COR-L47 (cell line): Measurements from ENCODE around the gene FBXO40.
"Not testable (repeated sequence)": the region's sequence is repeated elsewhere in the genome, so short reads cannot be mapped to it uniquely, and the experiment has no call there.

Experiments
- DNase-seq: peaks from one replicate; lab custom pipeline; 2025; lab: John Stamatoyannopoulos, UW

FBXO40 gene

GRCh38 chr3:121592856-121593702 lies at the start of gene FBXO40:
Gene FBXO40, plus strand, starts transcription at chr3:121593379. Its CDS starts 27,197 bp downstream, at chr3:121620576.
- peak; percentile 78 for DNase-seq

GRCh38 chr3:121545049-121545573 lies 48.1 kb upstream of the FBXO40 start:
- DNase-seq, result no peak

GRCh38 chr3:121545574-121546455 lies 47.4 kb upstream of the FBXO40 start, which contains the start of gene POLQ:
Gene POLQ, minus strand, starts transcription at chr3:121545988. Its CDS starts 111 bp downstream, at chr3:121545877.
- DNase-seq, result peak; percentile 96

- DNase-seq, result no peak
Measured at GRCh38 chr3:121552379-121552778, 40.8 kb upstream of the FBXO40 start.

GRCh38 chr3:121552797-121553196 lies 40.4 kb upstream of the FBXO40 start:
- DNase-seq, result no peak

GRCh38 chr3:121557426-121557934 lies 35.7 kb upstream of the FBXO40 start:
- DNase-seq, result no peak

- no peak for DNase-seq
Measured at GRCh38 chr3:121562148-121562547, 31.0 kb upstream of the FBXO40 start.

GRCh38 chr3:121566773-121567172 lies 26.4 kb upstream of the FBXO40 start:
- DNase-seq, result no peak

GRCh38 chr3:121567649-121568048 lies 25.5 kb upstream of the FBXO40 start, which contains the start of gene ARGFX:
Gene ARGFX, plus strand, starts transcription at chr3:121567949. Its CDS starts 2,765 bp downstream, at chr3:121570714.
- no peak for DNase-seq

GRCh38 chr3:121574449-121574848 lies 18.7 kb upstream of the FBXO40 start:
- DNase-seq, result no peak

GRCh38 chr3:121581691-121582090 lies 11.5 kb upstream of the FBXO40 start:
- no peak for DNase-seq

- no peak for DNase-seq
Measured at GRCh38 chr3:121584418-121584817, 8.8 kb upstream of the FBXO40 start.

- not testable (repeated sequence) for DNase-seq
Measured at GRCh38 chr3:121593806-121594205, 627 bp downstream of the FBXO40 start.

GRCh38 chr3:121594850-121595249 lies 1.7 kb downstream of the FBXO40 start:
- DNase-seq, result no peak

- no peak for DNase-seq
Measured at GRCh38 chr3:121595765-121596406, 2.7 kb downstream of the FBXO40 start.

GRCh38 chr3:121598564-121598963 lies 5.4 kb downstream of the FBXO40 start:
- no peak for DNase-seq

GRCh38 chr3:121599900-121600299 lies 6.7 kb downstream of the FBXO40 start:
- DNase-seq, result not testable (repeated sequence)

- DNase-seq, result no peak
Measured at GRCh38 chr3:121601212-121601812, 8.1 kb downstream of the FBXO40 start.

- DNase-seq, result no peak
Measured at GRCh38 chr3:121604759-121605158, 11.6 kb downstream of the FBXO40 start.

- DNase-seq, result no peak
Measured at GRCh38 chr3:121606106-121606505, 12.9 kb downstream of the FBXO40 start.

- no peak for DNase-seq
Measured at GRCh38 chr3:121619691-121620090, 26.5 kb downstream of the FBXO40 start.
